IPS-20b (cell line): Measurements from ENCODE around the gene RRP8.

Experiments
- H3K27ac ChIP-seq: one replicate; pipeline ENCODE4 v1.5.1; 2013; ENCODE audit warnings: low read length
- H3K27me3 ChIP-seq: 2 replicates; pipeline ENCODE4 v1.6.1; 2013; ENCODE audit warnings: mild to moderate bottlenecking, low read length, inconsistent platforms; ENCODE audit not compliant: insufficient read depth
- H3K36me3 ChIP-seq: 2 replicates; pipeline ENCODE4 v1.6.1; 2013; ENCODE audit warnings: low read depth, mild to moderate bottlenecking, inconsistent platforms, low read length, moderate library complexity; ENCODE audit not compliant: insufficient read depth
- H3K4me1 ChIP-seq: 2 replicates; pipeline ENCODE4 v1.6.1; 2013; ENCODE audit warnings: mild to moderate bottlenecking, control low read depth, inconsistent platforms, low read length, moderate library complexity; ENCODE audit not compliant: insufficient read depth
- H3K4me3 ChIP-seq: 2 replicates; pipeline ENCODE4 v1.5.1; 2013; ENCODE audit warnings: mild to moderate bottlenecking, low read length, inconsistent platforms
- H3K9ac ChIP-seq: 2 replicates; pipeline ENCODE4 v1.6.1; 2013; ENCODE audit warnings: low read depth, mild to moderate bottlenecking, inconsistent platforms, low read length, moderate library complexity
- H3K9me3 ChIP-seq: 2 replicates; pipeline ENCODE4 v1.6.1; 2013; ENCODE audit warnings: mild to moderate bottlenecking, low read depth, low read length, inconsistent platforms; ENCODE audit not compliant: insufficient read depth

Gene RRP8

DNA sequence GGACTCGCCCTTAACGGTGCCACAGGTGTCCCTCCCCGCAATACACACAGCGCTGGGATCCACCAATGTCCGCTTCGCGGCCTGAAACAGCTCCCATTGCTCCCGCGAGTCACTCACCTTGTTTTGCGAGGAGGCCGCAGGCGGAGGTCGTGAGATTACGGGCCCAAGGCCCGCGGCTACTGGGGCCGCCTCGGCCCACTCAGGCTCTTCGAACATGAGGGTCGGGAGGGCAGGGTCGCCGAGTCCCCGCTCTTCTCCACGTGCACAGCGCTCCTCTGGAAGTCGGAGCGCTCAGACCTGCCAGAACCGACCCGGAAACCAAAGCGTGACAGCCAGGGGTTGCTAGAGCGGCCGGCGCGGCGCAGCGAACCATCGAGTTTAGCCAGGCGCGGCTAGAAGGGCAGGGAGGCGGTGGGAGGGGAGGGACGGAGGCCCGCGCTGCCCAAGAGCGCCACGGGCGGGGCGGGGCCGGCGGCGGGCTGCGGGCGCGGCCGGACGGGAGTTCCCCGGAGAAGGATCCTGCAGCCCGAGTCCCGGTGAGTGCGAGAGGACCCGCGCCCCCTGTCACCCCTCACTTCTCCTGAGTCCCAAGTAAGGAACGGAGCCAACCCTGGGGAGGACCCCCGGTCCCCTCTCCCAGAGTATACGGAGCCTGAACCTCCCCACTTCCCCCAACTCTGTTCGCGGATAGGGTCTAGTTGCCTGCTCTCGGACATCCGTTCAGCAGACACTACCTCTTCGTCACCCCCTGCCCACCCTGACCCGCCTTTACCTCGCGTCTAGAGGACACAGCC lies at the start of gene RRP8, which contains the start of gene ILK:
Gene RRP8 (minus strand): TSS at position 330 of the 794 bp plus-strand sequence. CDS start 114 bp downstream, at position 216.
Gene ILK (plus strand): TSS at position 488 of the 794 bp plus-strand sequence. CDS start 498 bp downstream, outside the sequence.
- Histone ChIP-seq H3K27ac (peak within 1 kb of the TSS; percentile 63), H3K9ac (peak within 1 kb of the TSS; percentile 90), H3K9me3 (no peaks in the 10 kb centered on the region), H3K36me3 (peaks cover 55% of the 10 kb centered on the region), H3K4me3 (peak within 1 kb of the TSS; percentile 84), H3K27me3 (no peaks in the 10 kb centered on the region), H3K4me1 (peaks cover 21% of the 10 kb centered on the region)

DNA sequence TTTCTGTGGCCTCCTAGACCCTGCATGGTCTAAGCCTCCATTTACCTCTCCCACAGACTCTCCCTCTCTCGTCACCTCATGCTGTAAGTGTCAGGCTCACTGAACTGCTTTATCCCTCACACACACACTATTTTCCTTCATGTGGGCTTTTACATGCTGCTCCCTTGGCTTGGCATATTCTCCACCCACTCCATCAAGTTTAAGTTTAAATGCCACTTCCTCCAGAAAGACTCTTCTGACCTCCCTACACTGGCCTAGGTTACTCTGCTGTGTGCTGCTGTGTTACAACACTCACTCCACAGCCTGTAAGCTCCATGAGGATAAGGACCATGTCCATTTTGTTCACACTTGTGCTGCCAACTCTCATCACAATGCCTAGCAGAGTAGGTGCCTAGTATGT lies 49.7 kb upstream of the RRP8 start:
- Histone ChIP-seq H3K4me1 (peaks cover 11% of the 10 kb centered on the region; the same call in 1 of the 2 replicates), H3K9me3 (no peaks in the 10 kb centered on the region), H3K27me3 (peaks cover 39% of the 10 kb centered on the region), H3K36me3 (no peaks in the 10 kb centered on the region), H3K9ac (no peak overlapping the region), H3K27ac (no peak overlapping the region), H3K4me3 (no peak overlapping the region)

DNA sequence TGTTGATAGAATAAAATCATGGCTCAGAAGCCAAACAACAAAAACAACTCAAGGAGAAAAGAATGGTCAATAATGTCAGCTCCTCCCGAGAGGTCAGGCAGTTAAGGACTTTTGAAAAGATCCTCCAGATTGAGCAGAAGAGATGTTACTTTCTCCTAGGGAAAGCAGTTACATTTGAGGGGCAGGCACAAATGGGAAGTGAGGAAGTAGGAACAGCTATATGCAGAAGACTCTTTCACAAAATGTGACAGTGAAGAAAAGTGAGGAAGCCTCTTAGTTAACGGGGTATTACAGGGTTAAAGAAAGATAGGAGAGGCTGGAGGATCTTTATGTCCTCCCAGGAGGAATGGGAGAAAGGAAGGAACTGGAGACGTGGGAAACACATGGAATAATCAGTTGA lies 48.8 kb upstream of the RRP8 start:
- H3K36me3 ChIP-seq, result no peaks in the 10 kb centered on the region
- H3K9me3 ChIP-seq, result no peaks in the 10 kb centered on the region
- no peak overlapping the region for H3K9ac ChIP-seq
- H3K27me3 ChIP-seq, result peaks cover 30% of the 10 kb centered on the region
- H3K4me1 ChIP-seq, result peaks cover 11% of the 10 kb centered on the region; the same call in 1 of the 2 replicates
- H3K4me3 ChIP-seq, result no peak overlapping the region
- H3K27ac ChIP-seq, result no peak overlapping the region

DNA sequence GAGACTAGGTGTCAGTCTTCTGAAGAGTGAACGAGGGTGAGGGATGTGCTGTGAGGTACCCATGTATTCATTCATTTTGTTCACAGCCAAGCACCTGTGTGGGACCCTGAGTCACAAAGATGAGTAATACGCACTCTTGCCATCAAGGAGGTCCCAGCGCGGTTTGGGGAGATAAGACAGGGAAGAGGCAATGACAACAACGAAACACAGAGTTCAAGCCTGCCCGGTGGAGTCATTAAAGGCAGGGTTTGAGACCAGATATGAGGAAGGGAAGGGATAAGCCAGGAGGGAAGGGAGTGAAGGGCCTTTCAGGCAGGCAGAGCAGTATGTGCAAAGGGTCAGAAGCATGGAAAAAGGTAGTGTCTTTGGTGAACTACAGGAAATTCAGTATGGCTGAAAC lies 47.6 kb upstream of the RRP8 start:
- H3K4me3 ChIP-seq, result no peak overlapping the region
- no peaks in the 10 kb centered on the region for H3K36me3 ChIP-seq
- no peak overlapping the region for H3K9ac ChIP-seq
- H3K27ac ChIP-seq, result no peak overlapping the region
- H3K9me3 ChIP-seq, result no peaks in the 10 kb centered on the region
- H3K27me3 ChIP-seq, result peaks cover 18% of the 10 kb centered on the region
- no peaks in the 10 kb centered on the region for H3K4me1 ChIP-seq

DNA sequence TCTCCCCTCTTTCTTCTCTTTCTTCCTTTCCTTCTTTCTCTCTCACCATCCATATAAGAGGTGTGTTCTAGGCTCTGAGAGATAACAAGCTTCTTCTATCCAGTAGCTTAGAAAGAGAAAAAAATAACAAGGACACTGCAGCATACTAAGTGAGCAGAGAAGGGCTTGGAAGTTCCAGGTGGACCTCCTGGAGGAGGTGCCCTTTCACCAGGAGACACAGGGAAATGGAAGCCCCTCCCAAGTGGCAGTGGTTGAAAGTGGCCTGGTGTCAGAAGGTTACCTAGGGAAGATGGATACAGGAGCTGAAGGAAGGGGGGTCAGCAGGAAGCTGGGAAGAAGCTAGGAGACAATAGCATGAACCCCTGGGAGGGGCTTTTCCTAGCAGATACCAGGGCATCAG lies 46.7 kb upstream of the RRP8 start:
- Histone ChIP-seq H3K36me3 (no peaks in the 10 kb centered on the region), H3K9me3 (no peaks in the 10 kb centered on the region), H3K27ac (no peak overlapping the region), H3K27me3 (peaks cover 16% of the 10 kb centered on the region), H3K9ac (no peak overlapping the region), H3K4me3 (no peak overlapping the region), H3K4me1 (no peaks in the 10 kb centered on the region)

DNA sequence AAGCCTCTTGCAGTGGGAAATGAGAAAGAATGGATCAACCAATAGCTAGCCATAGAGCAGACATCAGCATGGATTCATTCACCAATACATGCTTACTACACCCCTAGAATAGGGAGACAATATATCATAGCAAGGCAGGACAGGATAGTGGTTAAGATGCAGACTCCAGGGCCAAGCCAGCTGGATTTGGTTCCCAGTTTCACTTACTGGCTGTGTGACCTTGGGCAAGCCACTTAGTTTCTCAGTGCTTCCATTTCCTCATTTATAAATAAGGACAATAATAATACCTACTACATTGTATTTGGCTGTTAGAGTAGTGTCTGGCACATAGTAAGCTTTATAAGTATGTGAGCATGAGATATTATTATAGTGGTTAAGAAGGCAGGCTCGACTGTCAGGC lies 45.1 kb upstream of the RRP8 start:
- no peak overlapping the region for H3K4me3 ChIP-seq
- no peak overlapping the region for H3K27ac ChIP-seq
- no peaks in the 10 kb centered on the region for H3K9me3 ChIP-seq
- 0 out of 2 replicates have a peak, but pooled peaks cover 3% of the 10 kb centered on the region for H3K27me3 ChIP-seq
- no peaks in the 10 kb centered on the region for H3K36me3 ChIP-seq
- H3K9ac ChIP-seq, result no peak overlapping the region
- H3K4me1 ChIP-seq, result no peaks in the 10 kb centered on the region

DNA sequence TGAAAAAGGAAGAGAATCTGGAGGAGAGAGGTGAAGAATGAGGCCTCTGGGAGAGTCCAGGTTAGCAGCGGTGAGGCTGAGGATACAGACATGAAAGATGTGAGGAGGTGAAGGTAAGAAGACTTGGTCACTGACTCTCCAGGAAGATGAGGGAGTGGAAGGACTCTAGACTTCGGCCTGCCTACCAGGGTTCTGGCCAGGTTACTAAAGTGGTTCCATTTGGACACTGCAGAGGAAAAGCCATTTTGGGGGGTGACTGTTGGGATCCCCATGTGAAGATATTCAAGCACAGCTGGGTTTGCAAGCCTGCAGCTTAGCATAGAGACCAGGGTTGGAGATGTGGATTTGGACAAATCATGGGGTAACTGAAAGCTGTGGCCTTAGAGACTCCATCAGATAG lies 44.4 kb upstream of the RRP8 start:
- Histone ChIP-seq H3K27ac (no peak overlapping the region), H3K36me3 (no peaks in the 10 kb centered on the region), H3K9ac (no peak overlapping the region), H3K4me3 (no peak overlapping the region), H3K4me1 (no peaks in the 10 kb centered on the region), H3K9me3 (no peaks in the 10 kb centered on the region), H3K27me3 (0 out of 2 replicates have a peak, but pooled peaks cover 3% of the 10 kb centered on the region)

DNA sequence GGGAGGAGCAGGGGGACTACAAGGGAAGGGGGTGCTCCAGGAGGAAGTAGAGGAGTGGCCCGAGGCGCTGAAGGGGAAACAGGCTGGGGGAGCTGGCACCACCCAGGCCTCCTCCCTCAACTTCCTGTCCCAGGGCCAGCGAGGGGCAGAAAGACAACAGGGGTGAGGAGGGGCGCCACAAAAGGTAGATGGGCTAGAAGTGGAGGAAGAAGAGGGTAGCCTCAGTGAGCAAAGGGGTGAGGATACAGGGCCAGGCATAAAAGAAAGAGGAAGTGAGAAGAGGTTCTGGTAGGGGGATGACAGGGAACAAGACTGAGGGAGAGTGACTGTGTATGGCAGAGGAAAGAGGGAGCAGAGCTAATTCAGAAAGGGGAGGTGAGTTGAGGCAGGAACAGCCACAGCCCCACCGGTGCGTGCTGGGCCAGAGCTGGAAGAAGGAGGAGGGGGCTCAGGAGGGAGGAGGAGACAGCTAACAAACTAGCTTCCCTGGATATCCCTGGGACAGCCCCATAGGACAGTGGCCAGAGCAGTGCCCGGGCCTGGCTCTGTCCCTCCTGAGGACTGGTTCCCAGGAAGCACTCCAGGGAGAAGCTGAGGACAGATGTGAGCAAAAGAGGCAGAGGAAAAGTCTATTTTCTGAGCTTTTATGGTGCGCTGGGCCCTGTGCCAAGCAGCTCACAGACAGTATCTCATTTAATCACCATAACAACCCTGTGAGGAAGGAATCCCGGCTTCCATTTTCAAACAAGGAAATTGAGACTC lies 43.7 kb upstream of the RRP8 start:
- Histone ChIP-seq H3K27ac (no peak overlapping the region), H3K36me3 (no peaks in the 10 kb centered on the region), H3K4me3 (no peak overlapping the region), H3K9me3 (no peaks in the 10 kb centered on the region), H3K4me1 (no peaks in the 10 kb centered on the region), H3K27me3 (no peaks in the 10 kb centered on the region), H3K9ac (no peak overlapping the region)

DNA sequence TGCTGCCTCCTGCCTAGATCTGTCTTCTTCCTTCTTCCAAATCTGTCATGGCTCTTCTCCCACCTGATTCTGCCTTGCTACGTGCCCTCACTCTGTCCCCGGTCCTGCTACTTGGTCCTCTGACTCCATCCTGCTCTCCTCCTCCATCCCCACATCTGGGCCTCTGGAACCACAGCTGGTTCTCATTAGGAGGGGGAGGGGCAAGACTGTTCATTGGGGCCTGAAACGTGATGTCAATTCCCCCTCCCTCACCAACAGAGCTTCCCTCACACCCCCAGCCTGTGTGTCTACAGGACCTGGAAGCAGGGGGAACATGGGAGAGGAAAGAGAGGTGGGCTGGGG lies 43.1 kb upstream of the RRP8 start:
- no peaks in the 10 kb centered on the region for H3K4me1 ChIP-seq
- no peaks in the 10 kb centered on the region for H3K36me3 ChIP-seq
- H3K27ac ChIP-seq, result no peak overlapping the region
- no peaks in the 10 kb centered on the region for H3K9me3 ChIP-seq
- peak overlapping the region; percentile 6; the same call in 1 of the 2 replicates for H3K9ac ChIP-seq
- H3K4me3 ChIP-seq, result no peak overlapping the region
- no peaks in the 10 kb centered on the region for H3K27me3 ChIP-seq

DNA sequence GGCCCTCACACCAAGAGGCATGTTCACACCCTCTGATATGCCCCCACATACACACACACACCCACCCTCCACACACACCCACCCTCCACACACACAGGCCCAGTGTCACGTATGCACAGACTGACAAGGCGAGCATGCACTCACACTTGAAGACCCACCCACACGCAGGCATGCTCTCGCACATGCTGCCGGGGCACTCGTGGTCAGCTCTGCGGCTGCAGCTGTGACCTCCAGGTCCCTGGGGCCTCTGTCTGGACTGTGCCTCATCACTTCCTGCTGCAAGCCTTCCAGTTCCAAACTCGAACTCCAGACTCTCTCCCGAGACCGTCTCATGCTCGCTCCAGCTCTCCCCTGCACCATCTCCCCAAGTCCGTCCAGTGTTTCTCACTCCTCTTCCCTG lies 42.7 kb upstream of the RRP8 start:
- Histone ChIP-seq H3K27me3 (no peaks in the 10 kb centered on the region), H3K4me1 (no peaks in the 10 kb centered on the region), H3K9me3 (no peaks in the 10 kb centered on the region), H3K9ac (no peak overlapping the region), H3K27ac (no peak overlapping the region), H3K4me3 (no peak overlapping the region), H3K36me3 (no peaks in the 10 kb centered on the region)

DNA sequence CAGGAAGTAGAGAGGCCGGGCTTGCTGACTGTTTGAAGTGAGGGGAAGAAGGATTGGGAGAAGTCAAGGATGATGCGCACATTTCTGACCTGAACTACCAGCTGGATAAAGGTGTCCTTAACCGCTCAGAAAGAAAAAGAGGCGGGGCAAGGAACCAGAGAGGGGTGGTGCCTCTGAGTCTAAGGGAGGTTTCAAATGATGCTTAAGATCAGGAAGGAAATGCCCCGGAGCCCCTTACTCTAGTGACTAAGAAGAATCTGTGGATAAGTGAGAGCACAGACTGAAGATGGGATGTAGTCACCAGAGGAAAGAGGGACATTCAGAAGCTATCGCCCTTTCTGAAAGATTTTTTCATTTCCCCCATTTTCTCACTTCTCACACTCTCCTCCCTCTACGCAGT lies 39.5 kb upstream of the RRP8 start:
- Histone ChIP-seq H3K4me1 (no peaks in the 10 kb centered on the region), H3K27me3 (no peaks in the 10 kb centered on the region), H3K27ac (no peak overlapping the region), H3K4me3 (no peak overlapping the region), H3K36me3 (no peaks in the 10 kb centered on the region), H3K9ac (no peak overlapping the region), H3K9me3 (no peaks in the 10 kb centered on the region)
